ENCODE data around the gene OR7A17.

GRCh38 chr19:14933506-14933905, 47.6 kb upstream of the OR7A17 start:
- TF ChIP-seq CTCF (conservative IDR thresholded peaks at IDR 0.05; ENCODE audit: low read length), result no peak
- TF ChIP-seq EZH2phosphoT487 (IDR thresholded peaks at IDR 0.05; ENCODE audit: borderline replicate concordance), result no peak
